ENCODE results near the gene NTF4.

DNA sequence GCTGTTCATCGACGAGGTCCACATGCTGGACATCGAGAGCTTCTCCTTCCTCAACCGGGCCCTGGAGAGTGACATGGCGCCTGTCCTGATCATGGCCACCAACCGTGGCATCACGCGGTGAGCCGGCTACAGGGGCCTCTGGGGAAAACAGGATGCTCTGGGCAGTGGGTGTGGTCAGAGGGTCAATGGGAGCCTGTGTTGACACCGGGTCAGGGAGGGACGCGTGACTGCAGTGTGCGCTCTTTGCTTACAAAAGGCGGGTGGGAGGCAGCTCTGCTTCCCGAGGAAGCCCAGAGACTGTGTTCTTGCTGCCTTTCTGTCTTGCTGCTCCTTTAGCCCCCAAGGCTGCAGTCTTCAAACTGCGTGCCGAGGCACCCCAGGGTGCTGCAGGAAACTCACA lies 53.4 kb downstream of the NTF4 start:
- no peak for TF ChIP-seq POLR2A (IDR thresholded peaks at IDR 0.05)
- TF ChIP-seq, protein P1, sequence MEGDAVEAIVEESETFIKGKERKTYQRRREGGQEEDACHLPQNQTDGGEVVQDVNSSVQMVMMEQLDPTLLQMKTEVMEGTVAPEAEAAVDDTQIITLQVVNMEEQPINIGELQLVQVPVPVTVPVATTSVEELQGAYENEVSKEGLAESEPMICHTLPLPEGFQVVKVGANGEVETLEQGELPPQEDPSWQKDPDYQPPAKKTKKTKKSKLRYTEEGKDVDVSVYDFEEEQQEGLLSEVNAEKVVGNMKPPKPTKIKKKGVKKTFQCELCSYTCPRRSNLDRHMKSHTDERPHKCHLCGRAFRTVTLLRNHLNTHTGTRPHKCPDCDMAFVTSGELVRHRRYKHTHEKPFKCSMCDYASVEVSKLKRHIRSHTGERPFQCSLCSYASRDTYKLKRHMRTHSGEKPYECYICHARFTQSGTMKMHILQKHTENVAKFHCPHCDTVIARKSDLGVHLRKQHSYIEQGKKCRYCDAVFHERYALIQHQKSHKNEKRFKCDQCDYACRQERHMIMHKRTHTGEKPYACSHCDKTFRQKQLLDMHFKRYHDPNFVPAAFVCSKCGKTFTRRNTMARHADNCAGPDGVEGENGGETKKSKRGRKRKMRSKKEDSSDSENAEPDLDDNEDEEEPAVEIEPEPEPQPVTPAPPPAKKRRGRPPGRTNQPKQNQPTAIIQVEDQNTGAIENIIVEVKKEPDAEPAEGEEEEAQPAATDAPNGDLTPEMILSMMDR (IDR thresholded peaks at IDR 0.05) = no peak

Data from Peyer's patch (tissue), 4 donors.